Activated CD4-positive, alpha-beta T cell treated with anti-CD3 and anti-CD28 coated beads for 1 hour (primary cell): Measurements from ENCODE around the gene RNASE8.
"Not testable (repeated sequence)": the region's sequence is repeated elsewhere in the genome, so short reads cannot be mapped to it uniquely, and the experiment has no call there.

Source experiments
- DNase-seq: peaks from one replicate; pipeline ENCODE4 v3.0.0-alpha.2; 2020

RNASE8 gene

DNA sequence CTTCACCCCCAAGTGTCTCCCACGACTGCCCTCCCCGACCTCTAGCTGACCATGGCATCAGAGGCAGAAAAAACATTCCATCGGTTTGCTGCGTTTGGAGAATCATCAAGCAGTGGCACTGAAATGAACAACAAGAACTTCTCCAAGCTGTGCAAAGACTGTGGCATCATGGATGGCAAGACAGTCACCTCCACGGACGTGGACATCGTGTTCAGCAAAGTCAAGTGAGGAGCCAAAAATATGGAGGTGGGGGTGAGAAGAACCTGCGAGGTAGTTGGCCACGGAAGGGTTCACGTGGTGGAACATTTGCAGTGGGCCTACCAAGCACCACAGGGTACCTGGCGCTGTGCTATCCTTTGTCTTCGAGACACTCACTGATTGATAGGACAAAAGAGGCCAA is 27.1 kb upstream of the RNASE8 start:
- no peak for DNase-seq

DNA sequence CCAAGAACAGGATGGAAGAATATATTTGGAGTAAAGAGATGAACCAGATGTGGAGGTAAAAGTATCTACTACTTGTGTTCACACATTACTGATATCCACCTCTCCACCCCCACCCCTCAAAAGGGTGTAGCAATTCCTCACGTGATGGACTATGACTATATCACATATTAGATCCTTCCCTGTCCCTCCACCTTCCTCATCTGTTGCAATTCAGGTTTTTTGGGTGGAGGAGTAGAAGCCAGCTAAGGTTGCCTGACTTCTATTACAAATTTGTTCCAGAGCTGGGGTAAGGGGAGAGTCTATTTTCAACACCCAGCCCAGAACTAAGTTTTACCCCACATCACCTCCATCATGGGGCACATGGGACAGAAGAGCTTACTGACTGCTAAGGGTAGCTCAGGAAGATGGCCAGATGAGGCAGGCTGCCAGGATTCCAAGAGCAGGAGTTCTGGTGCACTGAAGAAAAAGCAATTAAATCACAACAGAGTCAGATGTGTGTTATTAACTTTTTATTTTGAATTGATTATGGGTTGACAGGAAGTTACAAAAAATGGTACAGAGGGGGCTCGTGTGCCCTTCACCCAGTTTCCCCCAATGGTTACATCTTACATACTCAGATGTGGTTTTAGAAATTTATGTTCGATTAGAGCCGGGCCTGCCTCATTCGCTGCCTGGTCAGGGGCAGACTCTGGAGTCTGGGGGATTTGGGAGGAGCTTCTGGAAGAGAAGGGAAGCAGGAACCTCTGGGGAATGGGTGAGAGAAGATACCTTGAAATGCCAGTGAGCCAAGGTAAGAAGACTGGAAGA is 25.1 kb upstream of the RNASE8 start:
- DNase-seq = no peak

DNA sequence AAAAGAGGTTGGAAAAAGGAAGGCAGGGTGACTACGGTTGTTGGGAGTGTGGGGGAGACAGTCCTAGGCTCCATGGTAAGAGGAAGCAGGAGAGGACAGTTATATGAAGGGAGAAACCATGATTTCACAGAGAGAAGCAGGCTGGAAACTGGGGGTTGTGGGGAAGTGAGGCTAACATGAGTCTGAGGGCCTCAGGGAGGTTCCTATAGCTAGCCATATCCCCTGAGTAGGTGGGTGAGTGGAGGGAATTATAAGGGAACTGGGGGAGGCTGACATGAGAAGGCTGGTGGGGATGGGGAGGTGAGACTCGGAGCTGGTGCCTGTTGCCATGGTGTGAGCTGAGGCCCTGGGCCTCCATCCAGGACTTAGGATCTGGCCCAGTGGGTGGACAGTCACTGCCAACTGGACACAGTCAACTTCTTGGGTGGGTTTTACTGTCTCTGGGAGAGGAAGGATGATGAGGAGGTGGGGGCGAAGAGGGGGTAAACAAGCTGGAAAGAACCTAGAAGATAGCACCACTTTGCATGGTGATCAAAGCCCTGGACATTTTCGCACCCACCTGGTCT is 24.4 kb upstream of the RNASE8 start:
- DNase-seq = no peak

DNA sequence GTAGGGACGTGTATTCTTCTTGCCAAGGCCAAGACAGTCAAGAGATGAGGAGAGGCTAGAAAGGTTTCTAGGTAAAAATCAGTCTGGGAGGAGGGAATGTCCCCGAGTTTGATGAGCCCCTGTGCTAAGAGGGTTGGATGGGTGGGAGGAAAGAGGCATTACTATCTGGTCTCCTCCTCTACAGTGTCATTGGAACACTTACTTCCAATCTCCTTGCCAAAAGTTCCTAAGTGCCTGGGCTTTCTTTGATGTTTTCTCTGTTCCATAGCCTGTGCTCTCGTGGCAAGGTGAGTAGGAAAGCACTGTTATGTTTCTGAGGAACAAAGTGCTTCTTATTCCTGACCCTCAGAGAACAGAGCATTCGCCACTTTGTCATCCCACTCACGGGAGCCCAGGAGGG is 22.9 kb upstream of the RNASE8 start, which contains the start of gene RNASE13:
TSS of gene RNASE13 (minus strand) at position 101 of the 400 bp plus-strand sequence. CDS start 519 bp downstream, outside the sequence.
- DNase-seq = no peak

DNA sequence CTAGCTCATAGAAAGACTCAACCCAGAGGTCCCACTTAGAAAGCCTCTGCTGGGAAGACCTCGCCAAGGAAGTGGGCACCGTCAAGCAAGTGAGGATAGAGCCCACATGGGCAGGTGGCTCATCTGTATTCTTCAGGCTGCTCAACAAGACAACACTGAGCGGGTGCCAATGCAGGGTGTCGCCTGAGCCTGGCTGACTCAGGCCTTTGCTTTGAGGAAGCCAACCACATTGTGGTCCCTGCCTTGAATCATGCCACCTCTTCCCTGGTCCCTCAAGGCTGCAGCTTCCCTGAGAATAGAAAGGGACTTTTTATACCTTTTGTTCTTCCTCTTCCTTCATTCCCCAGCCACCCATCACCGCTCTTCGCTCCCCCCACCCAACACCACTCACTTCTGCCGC is 20.9 kb upstream of the RNASE8 start:
- no peak for DNase-seq

DNA sequence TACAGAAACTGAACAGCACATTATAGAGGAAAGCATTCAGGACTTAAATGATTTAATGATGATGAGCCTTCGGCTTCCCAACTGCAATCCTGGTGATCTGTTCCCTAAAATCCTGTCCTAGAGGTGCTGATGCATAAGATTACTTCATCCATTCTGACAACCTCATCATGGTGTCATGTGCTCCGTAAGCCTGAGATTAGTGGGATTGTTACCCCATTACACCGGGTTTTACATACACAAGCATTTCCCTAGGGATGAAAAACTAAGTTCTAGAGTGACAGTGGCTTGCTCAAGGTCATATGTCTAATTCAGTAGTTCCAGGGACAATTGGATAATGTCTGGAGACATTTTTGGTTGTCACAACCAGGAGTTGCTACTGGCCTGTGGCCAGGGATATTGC is 20.5 kb upstream of the RNASE8 start:
- DNase-seq = no peak

DNA sequence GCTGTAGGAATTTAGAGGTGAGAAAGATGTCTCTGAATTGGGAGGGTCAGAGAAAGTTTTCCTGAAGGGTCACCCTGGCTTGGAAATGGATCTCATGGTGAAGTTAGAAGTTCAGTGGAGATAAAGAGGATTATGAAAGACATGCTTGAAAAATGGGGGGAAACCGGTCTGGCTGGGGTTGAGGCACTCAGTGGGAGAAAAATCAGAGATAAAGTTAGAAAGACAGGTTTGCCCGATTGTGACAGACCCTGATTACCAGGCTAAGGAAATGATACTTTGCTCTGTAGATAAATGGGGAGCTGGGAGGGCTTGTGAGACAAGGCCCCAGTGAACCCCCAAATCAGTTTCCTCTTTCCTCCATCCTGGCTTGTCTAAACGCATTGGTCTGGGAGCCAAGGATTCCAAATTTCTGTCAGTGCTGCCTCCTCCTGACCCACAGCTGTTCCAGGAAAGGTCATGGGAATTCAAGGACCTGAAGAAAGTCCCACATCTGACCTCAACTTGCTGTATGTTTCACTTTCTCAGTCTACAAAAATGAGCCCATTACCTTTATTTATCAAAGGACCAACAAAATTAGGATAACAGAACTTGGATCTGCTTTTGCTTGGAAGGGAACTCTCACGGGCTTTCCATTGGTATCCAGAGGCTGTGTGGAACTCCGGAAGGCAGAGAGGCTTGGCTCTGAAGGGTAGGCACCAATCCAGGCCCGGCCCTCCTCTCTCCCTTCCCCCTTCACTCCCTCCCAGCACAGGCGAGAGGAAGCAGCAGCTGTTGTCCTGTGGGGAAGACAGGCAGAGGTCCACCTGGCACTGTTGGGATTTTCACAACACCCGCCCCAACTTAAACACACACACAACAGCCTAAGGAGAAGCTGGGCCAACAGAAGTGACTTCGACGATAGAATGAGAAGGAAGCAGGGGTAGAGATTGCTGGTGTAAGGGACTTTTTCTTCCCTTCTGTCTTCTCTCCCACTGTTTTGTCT is 18.9 kb upstream of the RNASE8 start:
- no peak for DNase-seq

DNA sequence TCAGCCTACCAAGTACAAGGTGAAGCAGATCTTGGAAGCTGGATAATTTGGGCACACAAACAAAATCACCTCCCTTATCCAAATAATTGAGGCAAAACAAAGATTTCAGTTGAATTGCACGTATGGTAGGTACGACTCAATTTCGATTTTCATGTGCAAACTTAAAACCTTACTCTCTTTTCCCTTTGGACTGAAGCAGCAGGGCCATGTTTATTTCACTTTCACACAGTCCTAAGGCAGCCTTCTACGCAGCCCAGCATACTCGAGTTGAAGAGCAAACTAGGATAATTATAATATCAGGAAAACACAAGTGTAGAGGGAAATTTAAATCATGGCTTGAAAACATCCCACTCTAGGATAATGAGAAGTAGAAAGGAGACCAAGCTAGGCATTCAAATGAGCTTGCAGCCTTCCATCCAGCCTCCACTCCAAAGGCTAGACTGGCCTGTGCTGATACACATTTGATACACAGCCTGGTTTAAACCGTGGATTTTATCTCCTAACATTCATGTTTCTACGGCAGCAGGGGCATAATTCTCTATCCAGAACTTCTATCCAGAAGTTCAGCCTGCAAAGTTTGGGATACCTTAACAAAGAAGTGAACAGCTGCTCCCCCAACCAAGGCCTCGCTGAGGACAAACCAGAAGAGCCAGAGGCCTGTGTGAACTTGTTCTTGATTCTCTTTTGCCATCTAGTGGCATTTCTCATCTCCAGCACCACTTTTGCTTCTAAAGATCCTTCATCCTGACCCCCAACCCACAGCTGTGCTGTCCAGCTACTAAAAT is 17.8 kb upstream of the RNASE8 start:
- DNase-seq = no peak

DNA sequence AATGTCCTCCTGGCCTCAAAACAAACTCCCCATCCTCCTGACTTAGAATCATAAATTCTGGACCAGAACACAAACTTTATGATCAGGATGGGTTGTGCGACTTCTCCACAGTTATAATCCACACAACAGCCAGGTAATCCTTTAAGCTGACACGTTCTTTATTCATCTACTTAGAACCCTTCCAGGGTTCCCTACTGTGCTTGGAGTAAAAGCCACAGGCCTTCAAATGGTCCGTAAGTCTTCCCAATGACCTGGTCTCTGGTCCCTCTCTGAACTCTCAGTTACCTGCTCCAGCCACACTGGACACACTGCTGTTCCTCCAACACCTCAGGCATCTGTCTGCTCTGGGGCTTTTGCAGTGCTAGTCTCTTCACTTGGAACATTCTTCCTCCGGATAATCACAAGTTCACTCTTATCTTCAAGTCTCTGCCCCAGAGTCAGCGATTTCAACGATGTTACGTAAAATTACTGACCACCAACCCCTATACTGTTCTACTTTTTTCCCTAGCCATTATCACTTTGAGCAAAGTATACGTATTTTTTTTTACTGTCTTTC is 17.2 kb upstream of the RNASE8 start:
- DNase-seq = no peak

DNA sequence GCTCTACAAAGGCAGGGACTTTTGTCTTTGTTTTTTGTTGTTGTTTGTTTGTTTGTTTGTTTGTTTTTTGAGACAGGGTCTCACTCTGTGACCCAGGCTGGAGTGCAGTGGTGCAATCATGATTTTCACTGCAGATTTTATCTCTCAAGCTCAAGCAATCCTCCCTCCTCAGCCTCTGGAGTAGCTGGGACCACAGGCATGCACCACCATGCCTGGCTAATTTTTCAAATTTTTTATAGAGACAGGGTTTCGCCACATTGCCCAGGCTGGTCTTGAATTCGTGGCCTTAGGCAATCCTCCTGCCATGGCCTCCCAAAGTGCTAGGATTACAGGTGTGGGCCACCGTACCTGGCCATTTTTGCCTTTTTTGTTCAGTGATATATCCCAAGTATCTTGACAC is 16.7 kb upstream of the RNASE8 start:
- not testable (repeated sequence) for DNase-seq

DNA sequence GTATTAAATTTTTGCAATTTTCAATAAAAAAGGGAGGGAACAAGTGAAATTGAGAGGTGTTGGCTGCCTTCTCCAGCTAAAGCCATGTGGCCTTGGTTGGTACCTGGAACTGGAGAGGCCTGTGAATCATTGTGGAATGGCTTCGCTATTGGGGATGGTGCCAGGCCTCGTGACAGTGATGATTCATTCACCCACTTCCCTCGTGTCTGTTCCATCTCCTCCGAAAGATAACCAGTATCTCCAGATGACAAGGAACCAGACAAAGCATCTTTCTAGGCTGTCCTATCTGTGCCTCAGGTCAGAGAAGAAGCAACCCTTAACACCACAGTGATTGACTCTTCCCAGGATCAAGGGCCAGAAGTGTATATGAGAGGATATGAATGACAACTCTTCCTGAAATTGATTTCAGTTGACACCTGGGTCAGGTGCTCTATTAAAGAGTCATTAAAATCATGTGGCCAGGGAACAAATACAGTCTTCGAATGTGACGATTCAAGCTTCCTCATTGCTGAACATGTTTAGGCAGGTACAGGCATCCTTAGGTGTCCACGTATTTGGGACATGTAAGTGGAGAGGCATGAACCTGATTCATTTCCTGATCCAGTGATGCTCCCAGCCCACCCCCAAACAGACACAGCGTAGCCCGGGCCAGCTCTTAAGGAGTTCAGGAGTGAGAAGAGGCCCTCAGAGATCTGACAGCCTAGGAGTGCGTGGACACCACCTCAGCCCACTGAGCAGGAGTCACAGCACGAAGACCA is 15.8 kb upstream of the RNASE8 start, which contains the start of gene RNASE7:
TSS of gene RNASE7 (plus strand) at position 687 of the 758 bp plus-strand sequence. CDS start 631 bp downstream, outside the sequence.
- DNase-seq = no peak

DNA sequence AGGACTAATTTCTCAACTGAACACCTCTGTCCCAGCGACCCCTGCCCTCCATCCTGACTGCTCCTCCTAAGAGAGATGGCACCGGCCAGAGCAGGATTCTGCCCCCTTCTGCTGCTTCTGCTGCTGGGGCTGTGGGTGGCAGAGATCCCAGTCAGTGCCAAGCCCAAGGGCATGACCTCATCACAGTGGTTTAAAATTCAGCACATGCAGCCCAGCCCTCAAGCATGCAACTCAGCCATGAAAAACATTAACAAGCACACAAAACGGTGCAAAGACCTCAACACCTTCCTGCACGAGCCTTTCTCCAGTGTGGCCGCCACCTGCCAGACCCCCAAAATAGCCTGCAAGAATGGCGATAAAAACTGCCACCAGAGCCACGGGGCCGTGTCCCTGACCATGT is 14.7 kb upstream of the RNASE8 start:
- no peak for DNase-seq

DNA sequence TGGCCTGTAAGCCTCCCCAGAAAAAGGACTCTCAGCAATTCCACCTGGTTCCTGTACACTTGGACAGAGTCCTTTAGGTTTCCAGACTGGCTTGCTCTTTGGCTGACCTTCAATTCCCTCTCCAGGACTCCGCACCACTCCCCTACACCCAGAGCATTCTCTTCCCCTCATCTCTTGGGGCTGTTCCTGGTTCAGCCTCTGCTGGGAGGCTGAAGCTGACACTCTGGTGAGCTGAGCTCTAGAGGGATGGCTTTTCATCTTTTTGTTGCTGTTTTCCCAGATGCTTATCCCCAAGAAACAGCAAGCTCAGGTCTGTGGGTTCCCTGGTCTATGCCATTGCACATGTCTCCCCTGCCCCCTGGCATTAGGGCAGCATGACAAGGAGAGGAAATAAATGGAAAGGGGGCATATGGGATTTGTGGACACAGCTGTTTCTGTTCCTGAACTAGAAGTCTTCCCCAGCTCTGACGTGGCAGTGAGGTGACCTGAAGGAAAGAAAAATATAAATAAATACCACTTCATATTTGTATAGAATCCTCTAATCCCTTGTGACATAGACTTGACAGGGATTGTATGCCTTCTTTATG is 14.1 kb upstream of the RNASE8 start:
- no peak for DNase-seq

DNA sequence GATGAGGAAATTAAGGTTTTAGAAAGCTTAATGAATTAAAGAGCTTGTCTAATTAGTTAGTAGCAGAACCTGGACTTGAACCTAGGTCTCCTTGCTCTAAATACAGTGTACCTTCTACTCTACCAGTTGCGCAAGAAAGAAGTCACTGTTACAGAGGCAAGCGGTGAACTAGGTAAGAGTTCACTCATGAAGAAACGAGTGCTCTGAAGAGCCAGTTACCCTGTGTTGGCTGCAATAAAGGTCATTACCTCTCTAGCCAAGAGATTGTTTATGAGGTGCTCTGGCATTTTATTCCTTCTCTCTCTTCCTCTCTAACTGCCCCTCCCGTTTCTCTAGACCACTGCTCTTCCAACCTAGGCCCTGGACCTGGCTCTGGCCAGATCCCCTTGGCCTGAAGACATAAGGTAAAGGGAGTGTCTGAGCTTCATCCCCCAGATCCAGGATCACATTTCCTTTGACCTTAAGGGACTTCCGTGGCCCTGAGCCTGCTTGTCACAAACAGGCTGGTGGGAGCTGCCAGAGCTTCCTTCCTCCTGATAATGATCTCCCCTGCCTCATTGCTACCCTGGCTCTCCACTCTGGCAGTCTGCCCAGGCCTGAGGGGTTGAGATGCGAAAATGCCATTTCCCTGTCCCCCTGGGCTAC is 13.5 kb upstream of the RNASE8 start:
- no peak for DNase-seq

DNA sequence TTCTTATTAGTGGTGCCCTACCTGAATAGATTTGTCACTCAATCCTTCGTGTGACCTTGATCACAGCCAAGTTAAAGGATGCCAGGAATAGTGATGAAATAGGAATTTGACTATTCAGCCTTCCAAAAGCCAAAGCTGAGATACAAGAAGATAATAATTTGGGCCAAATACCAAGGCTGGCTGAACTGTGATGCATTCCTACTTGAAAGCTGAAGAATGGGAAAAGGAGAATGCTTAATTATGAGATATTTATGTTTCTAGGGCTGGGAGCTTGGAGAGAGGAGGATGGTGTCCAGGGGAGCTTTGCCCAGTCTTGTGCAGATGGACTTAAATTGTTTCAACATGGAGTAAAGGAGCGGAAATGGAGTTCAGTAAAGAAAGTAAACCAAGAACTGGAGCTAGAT is 10.2 kb upstream of the RNASE8 start:
- DNase-seq = no peak

DNA sequence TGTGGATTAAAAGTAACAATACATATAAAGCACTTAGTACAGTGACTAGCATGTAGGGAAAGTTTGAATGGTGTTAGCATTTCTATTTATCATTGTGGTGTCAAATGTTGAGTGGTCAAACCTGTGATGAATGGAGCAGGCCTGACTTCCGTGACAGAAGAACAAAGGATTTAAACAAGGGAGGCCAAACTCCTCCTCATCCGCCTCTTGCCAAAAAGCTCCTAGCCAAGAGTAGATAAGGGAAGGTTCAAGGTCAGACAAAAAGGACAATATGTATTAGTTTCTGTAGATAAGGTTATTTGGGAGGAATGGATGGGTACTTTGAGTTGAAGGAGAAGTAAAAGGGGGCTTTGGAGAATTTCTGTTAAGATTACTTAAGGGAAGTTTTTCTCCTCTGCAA is 9.0 kb upstream of the RNASE8 start:
- no peak for DNase-seq

DNA sequence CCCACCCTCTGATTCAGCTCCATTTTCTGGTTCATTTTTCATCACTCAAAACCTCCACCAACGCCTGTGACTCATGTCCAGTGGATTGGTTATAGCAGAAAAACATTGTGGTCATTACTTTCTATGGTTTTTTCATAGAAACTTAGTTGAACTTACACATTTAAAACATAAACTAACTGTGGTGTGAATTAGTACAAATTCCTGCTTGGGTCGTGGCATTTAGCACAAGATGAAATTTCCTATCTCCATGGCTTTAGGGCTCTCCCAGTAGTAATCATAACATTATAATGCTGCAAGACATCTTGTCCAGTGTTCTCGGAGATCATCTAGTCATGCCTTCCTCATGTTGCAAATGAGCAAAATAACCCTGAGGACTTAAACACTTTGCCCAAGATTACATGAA is 8.3 kb upstream of the RNASE8 start:
- DNase-seq = no peak

DNA sequence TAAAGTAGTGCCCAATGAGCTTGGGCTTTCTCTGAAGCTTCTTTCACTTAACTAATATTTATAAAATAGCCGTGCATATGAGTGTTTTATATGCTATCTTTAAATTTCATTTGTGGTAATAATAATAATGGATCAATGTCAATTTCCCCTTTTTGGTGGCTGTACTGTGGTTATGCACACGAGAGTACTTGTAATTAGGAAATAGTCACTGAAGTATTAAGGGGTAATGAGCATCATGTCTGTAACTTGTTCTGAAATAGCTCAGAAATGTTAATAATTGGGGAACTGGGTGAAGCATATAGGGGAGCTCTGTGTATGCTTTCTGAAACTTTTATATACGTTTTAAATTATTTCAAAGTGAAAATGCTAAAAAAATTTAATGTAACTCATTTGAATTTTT is 7.0 kb upstream of the RNASE8 start:
- no peak for DNase-seq

DNA sequence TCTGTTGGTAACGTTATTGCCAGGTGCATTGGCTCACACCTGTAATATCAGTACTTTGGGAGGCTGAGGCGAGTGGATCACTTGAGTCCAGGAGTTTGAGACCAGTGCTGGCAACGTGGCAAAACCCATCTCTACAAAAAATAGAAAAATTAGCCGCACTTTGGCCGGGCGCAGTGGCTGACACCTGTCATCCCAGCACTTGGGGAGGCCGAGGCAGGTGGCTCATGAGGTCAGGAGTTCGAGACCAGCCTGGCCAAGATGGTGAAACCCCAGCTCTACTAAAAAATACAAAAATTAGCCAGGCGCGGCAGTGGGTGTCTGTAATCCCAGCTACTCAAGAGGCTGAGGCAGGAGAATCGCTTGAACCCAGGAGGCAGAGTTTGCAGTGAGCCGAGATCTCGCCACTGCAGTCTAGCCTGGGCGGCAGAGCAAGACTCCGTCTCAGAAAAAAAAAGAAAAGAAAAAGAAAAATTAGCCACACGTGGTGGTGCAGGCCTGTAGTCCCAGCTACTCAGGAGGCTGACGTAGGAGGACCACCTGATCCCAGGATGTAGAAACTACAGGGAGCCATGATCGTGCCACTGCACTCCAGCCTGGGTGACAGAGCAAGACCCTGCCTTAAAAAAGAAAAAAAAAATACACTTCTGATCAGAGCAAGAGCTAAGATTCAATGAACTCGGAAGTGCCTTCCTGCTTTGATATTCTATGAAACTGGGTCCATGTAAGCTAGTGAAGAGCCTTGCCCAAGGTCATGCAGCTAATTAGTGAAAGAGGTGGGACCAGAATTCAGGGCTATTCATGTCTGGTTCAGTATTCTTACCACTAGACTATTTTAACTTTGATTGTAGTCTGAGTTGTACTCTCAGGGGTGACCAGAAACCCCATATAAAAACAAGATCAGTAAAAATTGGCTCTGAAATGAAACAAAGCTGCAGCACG is 4.2 kb upstream of the RNASE8 start:
- DNase-seq = no peak
